HEK293 (cell line): ENCODE measurements around the gene SLC35E1.

ENCODE experiments used
- GLI2 ChIP-seq: fragments of 450-650 bp; formaldehyde crosslinking; IDR thresholded peaks from 2 replicates; pipeline ENCODE4; 2017; ENCODE audit warnings: missing biosample characterization, missing genetic modification characterization, low read depth, borderline replicate concordance
- GLIS1 ChIP-seq: fragments of 450-650 bp; formaldehyde crosslinking; IDR thresholded peaks from 2 replicates; pipeline ENCODE4 v1.5.1; 2016; ENCODE audit warnings: missing biosample characterization, missing genetic modification characterization
- KLF10 ChIP-seq: fragments of 450-650 bp; IDR thresholded peaks from 2 replicates; pipeline ENCODE4 v1.5.1; 2018; ENCODE audit warnings: missing biosample characterization, mild to moderate bottlenecking, missing genetic modification characterization
- KLF17 ChIP-seq: fragments of 450-650 bp; formaldehyde crosslinking; IDR thresholded peaks from 2 replicates; pipeline ENCODE4 v1.5.1; 2016; ENCODE audit warnings: missing biosample characterization, missing genetic modification characterization
- MYNN ChIP-seq: fragments of 450-650 bp; formaldehyde crosslinking; IDR thresholded peaks from 2 replicates; pipeline ENCODE4 v1.5.1; 2016; ENCODE audit warnings: missing biosample characterization, missing genetic modification characterization, borderline replicate concordance
- PATZ1 ChIP-seq: fragments of 450-650 bp; formaldehyde crosslinking; IDR thresholded peaks from 2 replicates; pipeline ENCODE4 v1.5.1; 2016; ENCODE audit warnings: missing biosample characterization, missing genetic modification characterization
- PRDM1 ChIP-seq: fragments of 450-650 bp; formaldehyde crosslinking; IDR thresholded peaks from 2 replicates; pipeline ENCODE4; 2016; ENCODE audit warnings: missing biosample characterization, missing genetic modification characterization
- PRDM10 ChIP-seq: fragments of 450-650 bp; formaldehyde crosslinking; IDR thresholded peaks from 2 replicates; pipeline ENCODE4 v1.5.1; 2016; ENCODE audit warnings: missing biosample characterization, missing genetic modification characterization
- SALL2 ChIP-seq: fragments of 450-650 bp; formaldehyde crosslinking; IDR thresholded peaks from 2 replicates; pipeline ENCODE4 v1.5.0; 2017; ENCODE audit warnings: missing biosample characterization, mild to moderate bottlenecking, missing genetic modification characterization, borderline replicate concordance
- SCRT1 ChIP-seq: fragments of 450-650 bp; formaldehyde crosslinking; IDR thresholded peaks from 2 replicates; pipeline ENCODE4 v1.5.1; 2016; ENCODE audit warnings: missing biosample characterization, missing genetic modification characterization, borderline replicate concordance
- SP3 ChIP-seq: fragments of 450-650 bp; formaldehyde crosslinking; IDR thresholded peaks from 2 replicates; pipeline ENCODE4 v1.5.1; 2016; ENCODE audit warnings: missing biosample characterization, missing genetic modification characterization
- SP7 ChIP-seq: fragments of 450-650 bp; formaldehyde crosslinking; IDR thresholded peaks from 2 replicates; pipeline ENCODE4 v1.5.1; 2016; ENCODE audit warnings: missing biosample characterization, missing genetic modification characterization
- ZBTB26 ChIP-seq: fragments of 450-650 bp; formaldehyde crosslinking; optimal IDR thresholded peaks from 2 replicates; pipeline ENCODE3; 2016; ENCODE audit warnings: missing biosample characterization, mild to moderate bottlenecking, missing genetic modification characterization
- ZNF174 ChIP-seq: fragments of 450-650 bp; formaldehyde crosslinking; IDR thresholded peaks from 2 replicates; pipeline ENCODE4 v1.5.0; 2017; ENCODE audit warnings: missing biosample characterization, mild to moderate bottlenecking, missing genetic modification characterization
- ZNF24 ChIP-seq: fragments of 450-650 bp; formaldehyde crosslinking; IDR thresholded peaks from 2 replicates; pipeline ENCODE4 v1.5.1; 2016; ENCODE audit warnings: missing biosample characterization, missing genetic modification characterization
- ZNF280D ChIP-seq: fragments of 450-650 bp; formaldehyde crosslinking; IDR thresholded peaks from 2 replicates; pipeline ENCODE4 v1.5.1; 2016; ENCODE audit warnings: missing biosample characterization, missing genetic modification characterization
- ZNF292 ChIP-seq: fragments of 450-650 bp; formaldehyde crosslinking; IDR thresholded peaks from 2 replicates; pipeline ENCODE4 v1.5.1; 2016; ENCODE audit warnings: low read depth, missing biosample characterization, missing genetic modification characterization, borderline replicate concordance
- ZNF324 ChIP-seq: fragments of 450-650 bp; formaldehyde crosslinking; IDR thresholded peaks from 2 replicates; pipeline ENCODE4 v1.5.1; 2016; ENCODE audit warnings: missing biosample characterization, missing genetic modification characterization
- ZNF335 ChIP-seq: fragments of 450-650 bp; formaldehyde crosslinking; conservative IDR thresholded peaks from 2 replicates; pipeline ENCODE4 v1.5.1; 2016; ENCODE audit warnings: missing biosample characterization, missing genetic modification characterization
- ZNF426 ChIP-seq: fragments of 450-650 bp; formaldehyde crosslinking; IDR thresholded peaks from 2 replicates; pipeline ENCODE4 v1.5.1; 2017; ENCODE audit warnings: missing biosample characterization, missing genetic modification characterization, mild to moderate bottlenecking, inconsistent platforms, moderate library complexity
- ZNF530 ChIP-seq: fragments of 450-650 bp; formaldehyde crosslinking; IDR thresholded peaks from 2 replicates; pipeline ENCODE4 v1.5.1; 2016; ENCODE audit warnings: low read depth, missing biosample characterization, missing genetic modification characterization
- ZNF561 ChIP-seq: fragments of 450-650 bp; IDR thresholded peaks from 2 replicates; pipeline ENCODE4 v1.5.1; 2018; ENCODE audit warnings: missing biosample characterization, missing genetic modification characterization, borderline replicate concordance
- ZNF610 ChIP-seq: fragments of 450-650 bp; formaldehyde crosslinking; IDR thresholded peaks from 2 replicates; pipeline ENCODE4 v1.5.1; 2016; ENCODE audit warnings: missing biosample characterization, missing genetic modification characterization, borderline replicate concordance
- ZNF692 ChIP-seq: fragments of 450-650 bp; formaldehyde crosslinking; IDR thresholded peaks from 2 replicates; pipeline ENCODE4 v1.5.1; 2016; ENCODE audit warnings: missing biosample characterization, missing genetic modification characterization
- ZNF785 ChIP-seq: fragments of 450-650 bp; formaldehyde crosslinking; IDR thresholded peaks from 2 replicates; pipeline ENCODE4 v1.5.1; 2016; ENCODE audit warnings: missing biosample characterization, missing genetic modification characterization

SLC35E1 gene

GRCh38 chr19:16572332-16573211 lies at the start of gene SLC35E1 (continued):
- TF ChIP-seq ZNF692 (tag by site-specific recombination) (peak; percentile 49; the same call in 1 of the 2 replicates), SP3 (peak; percentile 85), PRDM1 (tag by site-specific recombination) (no peak), KLF17 (tag by site-specific recombination) (peak; percentile 65; the same call in 1 of the 2 replicates), ZNF530 (tag by site-specific recombination) (no peak), ZNF785 (tag by site-specific recombination) (no peak), MYNN (tag by site-specific recombination) (no peak), ZNF561 (tag by site-specific recombination) (peak; percentile 65), ZNF335 (peak; percentile 83), GLI2 (no peak), SALL2 (tag by site-specific recombination) (no peak), KLF10 (tag by site-specific recombination) (peak; percentile 68), SP7 (tag by site-specific recombination) (peak; percentile 71), ZNF24 (tag by site-specific recombination) (peak; percentile 45; the same call in 1 of the 2 replicates), GLIS1 (tag by site-specific recombination) (peak; percentile 47; the same call in 1 of the 2 replicates), ZNF426 (tag by site-specific recombination) (no peak), ZNF324 (tag by site-specific recombination) (peak; percentile 26; the same call in 1 of the 2 replicates), ZNF610 (tag by site-specific recombination) (0 out of 2 replicates have a peak, but pooled peaks have one; percentile 41), PATZ1 (tag by site-specific recombination) (peak; percentile 54; the same call in 1 of the 2 replicates), SCRT1 (tag by site-specific recombination) (no peak), ZBTB26 (tag by site-specific recombination) (peak; percentile 12), ZNF280D (tag by site-specific recombination) (no peak), ZNF174 (tag by site-specific recombination) (no peak), ZNF292 (tag by site-specific recombination) (no peak), PRDM10 (peak; percentile 83)
